GM12878 (cell line): Measurements from ENCODE around the gene RBPMS2. TPM values are rescaled to one million over a fixed set of nuclear protein-coding genes. Genes with fewer than 3 reads are reported as not detected.

Experiments used
- ATAC-seq: fragments of 200-7000 bp; cut with Tn5 transposase; 3 replicates; pipeline ENCODE4 v1.9.1; 2020; ENCODE audit warnings: mild to moderate bottlenecking, moderate library complexity
- BruUV-seq: library from RNA; stranded (reverse); fragments of 400-500 nt; replicated peaks from 2 replicates; lab custom pipeline; 2021; lab: Mats Ljungman, UMichigan
- CTCF ChIA-PET: fragments of 300-600 bp; sonication (Branson Sonifier 250); formaldehyde crosslinking; extraction: SDS; loops from one replicate; lab custom pipeline; 2021; ENCODE audit warnings: inconsistent platforms; lab: Yijun Ruan, JAX
- POLR2A ChIA-PET: fragments of 350-600 bp; formaldehyde crosslinking; extraction: SDS; loops from one replicate; lab custom pipeline; 2021; ENCODE audit warnings: inconsistent platforms; lab: Charles Lee
- RAD21 ChIA-PET: fragments of 300-600 bp; sonication (Branson Sonifier 250); formaldehyde crosslinking; loops from one replicate; lab custom pipeline; 2023; ENCODE audit warnings: antibody characterized with exemption; ENCODE audit not compliant: unreplicated experiment; lab: Charles Lee
- SMC1A ChIA-PET: fragments of 300-600 bp; sonication (Branson Sonifier 250); formaldehyde crosslinking; loops from one replicate; lab custom pipeline; 2023; ENCODE audit not compliant: unreplicated experiment, uncharacterized antibody; lab: Charles Lee
- DNase-seq: peaks from one replicate; pipeline ENCODE4 v3.0.0-alpha.2; 2011; ENCODE audit warnings: low read depth, low spot score
- FAIRE-seq: peaks from 3 replicates; lab custom pipeline; 2011; peaks lifted over from hg19 to GRCh38; lab: Jason Lieb, UNC
- H2AFZ ChIP-seq: 2 replicates; pipeline ENCODE4 v1.6.0; 2011; ENCODE audit warnings: low read depth, low read length, control low read depth; ENCODE audit not compliant: control insufficient read depth
- H3K27ac ChIP-seq: 2 replicates; pipeline ENCODE4 v1.5.1; 2011; ENCODE audit warnings: control low read depth; ENCODE audit not compliant: control insufficient read depth, insufficient read depth
- H3K27me3 ChIP-seq, 2 experiments: replicated peaks in 1 of 2; 2 replicates each; pipeline versions ENCODE4 v1.6.0 to v1.6.1; 2011; ENCODE audit warnings: low read length in 1 of 2; ENCODE audit not compliant: control insufficient read depth in 2 of 2, insufficient read depth in 2 of 2
- H3K36me3 ChIP-seq, 2 experiments: 2 replicates each; pipeline ENCODE4 v1.5.1; 2011; ENCODE audit warnings: low read length in 1 of 2; ENCODE audit not compliant: control insufficient read depth in 2 of 2, insufficient read depth in 2 of 2
- H3K4me1 ChIP-seq: 2 replicates; pipeline ENCODE4 v1.6.1; 2011; ENCODE audit warnings: mild to moderate bottlenecking, low read length, moderate library complexity, mixed read lengths; ENCODE audit not compliant: control insufficient read depth, insufficient read depth
- H3K4me2 ChIP-seq: 2 replicates; pipeline ENCODE4 v1.6.0; 2011; ENCODE audit warnings: control low read depth; ENCODE audit not compliant: control insufficient read depth, insufficient read depth
- H3K4me3 ChIP-seq: fragments of 200-600 bp; sonication (generic); 2 replicates; pipeline ENCODE4 v1.5.1; 2016
- H3K79me2 ChIP-seq: 2 replicates; pipeline ENCODE4 v1.6.0; 2011; ENCODE audit warnings: low read length; ENCODE audit not compliant: control insufficient read depth, insufficient read depth
- H3K9ac ChIP-seq: 2 replicates; pipeline ENCODE4 v1.8.0; 2011; ENCODE audit warnings: low read length, control low read depth, mixed read lengths; ENCODE audit not compliant: control insufficient read depth, insufficient read depth
- H3K9me3 ChIP-seq: replicated peaks from 3 replicates; pipeline ENCODE4 v1.5.1; 2011; ENCODE audit warnings: mild to moderate bottlenecking, low read length; ENCODE audit not compliant: control insufficient read depth, insufficient read depth
- H4K20me1 ChIP-seq: 2 replicates; pipeline ENCODE4 v1.6.0; 2011; ENCODE audit not compliant: control insufficient read depth, insufficient read depth
- CBX3 ChIP-seq: fragments of 200-600 bp; sonication (generic); IDR thresholded peaks from 2 replicates; pipeline ENCODE4 v1.6.1; 2016; ENCODE audit warnings: low read depth, borderline replicate concordance
- E2F4 ChIP-seq: IDR thresholded peaks from 2 replicates; pipeline ENCODE4 v1.6.1; 2012; ENCODE audit warnings: low read depth, low read length, improper control_type of control experiment
- EED ChIP-seq: sonication (generic); IDR thresholded peaks from 2 replicates; pipeline ENCODE4 v1.6.1; 2016; ENCODE audit warnings: antibody characterized with exemption, low read depth
- EZH2 ChIP-seq: IDR thresholded peaks from 2 replicates; pipeline ENCODE4 v1.6.1; 2012; ENCODE audit warnings: low read depth, mild to moderate bottlenecking, control low read depth, inconsistent platforms, low read length, borderline replicate concordance; ENCODE audit not compliant: control insufficient read depth
- FOS ChIP-seq: IDR thresholded peaks from 3 replicates; pipeline ENCODE4 v1.6.1; 2011; ENCODE audit warnings: borderline replicate concordance; ENCODE audit not compliant: insufficient read length; ENCODE audit errors: extremely low read depth
- HDAC2 ChIP-seq: fragments of 200-600 bp; sonication (generic); IDR thresholded peaks from 2 replicates; pipeline ENCODE4 v1.6.1; 2017
- IKZF2 ChIP-seq, 2 experiments: fragments of 450-650 bp; IDR thresholded peaks; 2 replicates each; pipeline ENCODE4 v1.6.1; 2017; ENCODE audit warnings: mild to moderate bottlenecking in 2 of 2, moderate library complexity in 2 of 2
- MEF2B ChIP-seq: fragments of 450-650 bp; IDR thresholded peaks from 2 replicates; pipeline ENCODE4 v1.6.1; 2018; ENCODE audit warnings: mild to moderate bottlenecking, moderate library complexity; ENCODE audit not compliant: partially characterized antibody, poor library complexity, severe bottlenecking
- NBN ChIP-seq: fragments of 450-650 bp; IDR thresholded peaks from 2 replicates; pipeline ENCODE4 v1.6.1; 2016
- POLR2AphosphoS2 ChIP-seq: IDR thresholded peaks from 2 replicates; pipeline ENCODE4 v1.6.1; 2011; ENCODE audit warnings: low read depth, mild to moderate bottlenecking, low read length, improper control_type of control experiment, moderate library complexity
- RUNX3 ChIP-seq: IDR thresholded peaks from 2 replicates; pipeline ENCODE4 v1.6.1; 2012; ENCODE audit warnings: low read length, inconsistent platforms
- SKIL ChIP-seq: fragments of 450-650 bp; IDR thresholded peaks from 2 replicates; pipeline ENCODE4 v1.6.1; 2017; ENCODE audit warnings: mild to moderate bottlenecking, low read depth, inconsistent platforms; ENCODE audit not compliant: poor library complexity, severe bottlenecking
- SRF ChIP-seq, 2 experiments: IDR thresholded peaks; 2 replicates each; pipeline ENCODE4 v1.6.1; 2011; ENCODE audit warnings: low read depth in 2 of 2, low read length in 2 of 2, mild to moderate bottlenecking in 1 of 2, moderate library complexity in 1 of 2
- STAT3 ChIP-seq: IDR thresholded peaks from 2 replicates; pipeline ENCODE4 v1.6.1; 2011; ENCODE audit warnings: low read depth, low read length, improper control_type of control experiment
- SUZ12 ChIP-seq: fragments of 200-600 bp; sonication (generic); IDR thresholded peaks from one replicate; pipeline ENCODE4 v1.6.1; 2018; ENCODE audit warnings: antibody characterized with exemption, mild to moderate bottlenecking; ENCODE audit not compliant: unreplicated experiment
- TARDBP ChIP-seq: IDR thresholded peaks from 2 replicates; pipeline ENCODE4 v1.6.1; 2016; ENCODE audit warnings: borderline replicate concordance
- TCF7 ChIP-seq: IDR thresholded peaks from 2 replicates; pipeline ENCODE4 v1.6.1; 2014; ENCODE audit warnings: antibody characterized with exemption, borderline replicate concordance
- YY1 ChIP-seq: IDR thresholded peaks from 2 replicates; pipeline ENCODE4 v1.6.1; 2011; ENCODE audit warnings: low read depth, mild to moderate bottlenecking, low read length
- ZBED1 ChIP-seq: IDR thresholded peaks from 2 replicates; pipeline ENCODE4 v1.6.1; 2016; ENCODE audit warnings: borderline replicate concordance
- ZBTB11 ChIP-seq: fragments of 450-650 bp; formaldehyde crosslinking; IDR thresholded peaks from 2 replicates; pipeline ENCODE4 v1.5.0; 2022; ENCODE audit warnings: mild to moderate bottlenecking, missing genetic modification characterization
- WGBS: methylation state at CpG from one replicate; pipeline ENCODE4 v1.1.6; 2016; ENCODE audit warnings: low lambda C conversion rate; ENCODE audit not compliant: insufficient replicate concordance, insufficient coverage; ENCODE audit errors: missing lambda C conversion rate; 5-methylcytosine and 5-hydroxymethylcytosine counted together
- in situ Hi-C: fragments of 300-500 bp; cut with MboI; formaldehyde crosslinking; loops from 9 replicates; pipeline ENCODE4 v1.14.3; 2018; ENCODE audit warnings: mixed read lengths
- intact Hi-C: fragments of 100-400 bp; cut with micrococcal nuclease; formaldehyde crosslinking; loops from one replicate; pipeline ENCODE4 v1.14.2; 2022; ENCODE audit not compliant: unreplicated experiment
- polyA plus RNA-seq, 11 experiments: library from polyadenylated mRNA; depleted of rRNA in 4 of 11; unstranded in 6 of 11; stranded (reverse) in 5 of 11; fragments of >200 nt; fragmentation: Nextera tagmentation in 4 of 11; fragmentation: Illumina TruSeq in 1 of 11; extraction: Ambion mirVana in 4 of 11; extraction: Trizol in 1 of 11; gene quantifications; 1 replicate in 1 of 11; 2 replicates in 10 of 11; pipeline versions ENCODE4 v1.2.1 to v1.2.3, GENCODE V29; 2011 to 2016; ENCODE audit warnings: inconsistent platforms in 2 of 11, missing spikeins in 2 of 11, low read depth in 1 of 11
- total RNA-seq, 4 experiments: library from RNA; depleted of rRNA in 3 of 4; stranded (reverse); fragments of >200 nt in 3 of 4; fragmentation: Illumina TruSeq in 1 of 4; extraction: Trizol in 1 of 4; gene quantifications; 2 replicates each; pipeline versions ENCODE4 v1.2.1 to v1.2.3, GENCODE V29; 2013 to 2021

Gene RBPMS2
- total and polyA plus RNA-seq, 10 of the 15 experiments (the other 5 are each of a cell fraction or from before 2014, with no cell fraction given) = 0.06 to 0.31 (median 0.19) TPM; not detected in 3

GRCh38 chr15:64766058-64766457 lies 9.3 kb downstream of the RBPMS2 start:
- Histone ChIP-seq H3K27me3 (no peaks in the 10 kb centered on the region), H3K79me2 (no peaks in the 10 kb centered on the region), H3K36me3 (no peaks in the 10 kb centered on the region), H2AFZ (no peak overlapping the region), H4K20me1 (no peaks in the 10 kb centered on the region), H3K27ac (no peak overlapping the region), H3K4me2 (no peak overlapping the region), H3K9me3 (no peaks in the 10 kb centered on the region), H3K9ac (no peak overlapping the region), H3K4me1 (no peaks in the 10 kb centered on the region), H3K4me3 (no peak overlapping the region)
- BruUV-seq = no TSS peak
- no peak for DNase-seq
- intact Hi-C loops = no loop called here
- TF ChIP-seq SRF (IDR thresholded peaks at IDR 0.05; ENCODE audit: low read depth in 2 of 2, low read length in 2 of 2) (no peak), IKZF2 (IDR thresholded peaks at IDR 0.05) (no peak), FOS (no peak), EED (no peak), CBX3 (no peak), TARDBP (no peak), STAT3 (no peak), HDAC2 (no peak), YY1 (no peak), NBN (no peak), SKIL (no peak), POLR2AphosphoS2 (no peak), SUZ12 (no peak), ZBTB11 (no peak), E2F4 (no peak), ZBED1 (no peak), EZH2 (no peak), MEF2B (no peak), TCF7 (no peak), RUNX3 (no peak)
- RAD21 ChIA-PET = interaction anchor here (1.0 kb wide), 1 partner anchor 44 kb away, joined by 4 read pairs; no protein-coding TSS in a partner anchor
- POLR2A ChIA-PET = no interaction called here
- SMC1A ChIA-PET = no interaction called here
- FAIRE-seq = no peak
- CTCF ChIA-PET = interaction anchor here (3.7 kb wide), 1 partner anchor 44 kb away, joined by 23 read pairs; no protein-coding TSS in a partner anchor
- no peak for ATAC-seq
- WGBS = 89% methylated on average over 8 of the region's 8 CpGs
- in situ Hi-C loops = no loop called here
